HepG2 (cell line): ENCODE data around the gene MAFB. TPM values are rescaled to one million over a fixed set of nuclear protein-coding genes. Genes with fewer than 3 reads are reported as not detected.

Experiments used
- BCL6 ChIP-seq: IDR thresholded peaks from 2 replicates; pipeline ENCODE4 v1.6.1; 2016; ENCODE audit warnings: missing genetic modification reagents, missing compliant biosample characterization
- ELF1 ChIP-seq: sonication (generic); formaldehyde crosslinking; IDR thresholded peaks from 2 replicates; pipeline ENCODE4 v1.4.0; 2020; ENCODE audit warnings: missing genetic modification reagents
- ERF ChIP-seq: IDR thresholded peaks from 2 replicates; pipeline ENCODE4 v1.6.1; 2018; ENCODE audit warnings: missing biosample characterization, missing genetic modification reagents
- FOXO1 ChIP-seq: sonication (generic); formaldehyde crosslinking; IDR thresholded peaks from 2 replicates; pipeline ENCODE4 v1.4.0; 2020; ENCODE audit warnings: missing genetic modification reagents
- IKZF1 ChIP-seq: fragments of 450-650 bp; IDR thresholded peaks from 2 replicates; pipeline ENCODE4 v1.7.1; 2016
- KDM4B ChIP-seq: sonication (generic); formaldehyde crosslinking; IDR thresholded peaks from 2 replicates; pipeline ENCODE4 v1.4.0; 2020; ENCODE audit warnings: missing genetic modification reagents
- KLF11 ChIP-seq: IDR thresholded peaks from 2 replicates; pipeline ENCODE4 v1.6.1; 2016; ENCODE audit warnings: missing compliant biosample characterization
- KLF12 ChIP-seq: sonication (generic); formaldehyde crosslinking; IDR thresholded peaks from 2 replicates; pipeline ENCODE4 v1.4.0; 2020; ENCODE audit warnings: missing genetic modification reagents, borderline replicate concordance
- NCOA1 ChIP-seq: sonication (generic); formaldehyde crosslinking; IDR thresholded peaks from 2 replicates; pipeline ENCODE4 v1.9.0; 2021; ENCODE audit warnings: missing genetic modification reagents
- TAF1 ChIP-seq: sonication (generic); formaldehyde crosslinking; IDR thresholded peaks from 2 replicates; pipeline ENCODE4 v1.4.0; 2020; ENCODE audit warnings: missing genetic modification reagents
- THAP7 ChIP-seq: sonication (generic); formaldehyde crosslinking; IDR thresholded peaks from 2 replicates; pipeline ENCODE4 v1.8.1; 2023; ENCODE audit warnings: mild to moderate bottlenecking, missing genetic modification reagents
- WIZ ChIP-seq: sonication (generic); formaldehyde crosslinking; IDR thresholded peaks from 2 replicates; pipeline ENCODE4 v1.5.1; 2020; ENCODE audit warnings: mild to moderate bottlenecking, missing genetic modification reagents
- ZMAT3 ChIP-seq: sonication (generic); formaldehyde crosslinking; conservative IDR thresholded peaks from 2 replicates; pipeline ENCODE4 v1.7.0; 2021; ENCODE audit warnings: missing genetic modification reagents
- ZNF354B ChIP-seq: sonication (generic); formaldehyde crosslinking; IDR thresholded peaks from 2 replicates; pipeline ENCODE4 v1.8.0; 2022; ENCODE audit warnings: mild to moderate bottlenecking, missing genetic modification reagents
- ZNF431 ChIP-seq: sonication (generic); formaldehyde crosslinking; IDR thresholded peaks from 2 replicates; pipeline ENCODE4 v1.9.0; 2022; ENCODE audit warnings: missing genetic modification reagents, low read depth, mild to moderate bottlenecking, borderline replicate concordance
- ZNF496 ChIP-seq: sonication (generic); formaldehyde crosslinking; IDR thresholded peaks from 2 replicates; pipeline ENCODE4 v1.8.1; 2023; ENCODE audit warnings: mild to moderate bottlenecking, moderate library complexity, missing genetic modification reagents; ENCODE audit not compliant: insufficient replicate concordance
- ZNF614 ChIP-seq: IDR thresholded peaks from 2 replicates; pipeline ENCODE4 v1.6.1; 2018; ENCODE audit warnings: missing biosample characterization, missing genetic modification reagents, inconsistent platforms, borderline replicate concordance
- polyA plus RNA-seq, 8 experiments: library from polyadenylated mRNA; depleted of rRNA in 3 of 8; stranded (reverse) in 7 of 8; unstranded in 1 of 8; fragments of >200 nt; fragmentation: Illumina TruSeq in 4 of 8; extraction: Trizol in 4 of 8; gene quantifications; 2 replicates each; pipeline versions ENCODE4 v1.2.1 to v1.2.3, GENCODE V29; 2011 to 2016; ENCODE audit warnings: low read depth in 4 of 8, missing spikeins in 1 of 8, mixed read lengths in 1 of 8; ENCODE audit not compliant: insufficient read depth in 1 of 8
- total RNA-seq, 5 experiments: library from RNA; depleted of rRNA; stranded (reverse); fragments of >200 nt; fragmentation: Illumina TruSeq; extraction: Trizol; gene quantifications; 2 replicates each; pipeline ENCODE4 v1.2.3, GENCODE V29; 2016; ENCODE audit warnings: low read depth in 1 of 5
- TF ChIP-seq, protein P1 (sequence below), 2 experiments: fragments of 450-650 bp in 1 of 2; sonication (generic) in 1 of 2; formaldehyde crosslinking in 1 of 2; IDR thresholded peaks; 2 replicates each; pipeline versions ENCODE4 v1.6.1 to v1.8.0; 2016 to 2022; ENCODE audit warnings: antibody characterized with exemption in 1 of 2, mild to moderate bottlenecking in 1 of 2, missing genetic modification reagents in 1 of 2
- TF ChIP-seq, protein P2 (sequence below): sonication (generic); formaldehyde crosslinking; IDR thresholded peaks from 2 replicates; pipeline ENCODE4 v1.4.0; 2020; ENCODE audit warnings: mild to moderate bottlenecking, low read depth, missing genetic modification reagents

MAFB gene
- total and polyA plus RNA-seq, 2 of the 13 experiments (the other 11 are each of a cell fraction or from before 2014, with no cell fraction given): 0.08 to 0.11 TPM

DNA sequence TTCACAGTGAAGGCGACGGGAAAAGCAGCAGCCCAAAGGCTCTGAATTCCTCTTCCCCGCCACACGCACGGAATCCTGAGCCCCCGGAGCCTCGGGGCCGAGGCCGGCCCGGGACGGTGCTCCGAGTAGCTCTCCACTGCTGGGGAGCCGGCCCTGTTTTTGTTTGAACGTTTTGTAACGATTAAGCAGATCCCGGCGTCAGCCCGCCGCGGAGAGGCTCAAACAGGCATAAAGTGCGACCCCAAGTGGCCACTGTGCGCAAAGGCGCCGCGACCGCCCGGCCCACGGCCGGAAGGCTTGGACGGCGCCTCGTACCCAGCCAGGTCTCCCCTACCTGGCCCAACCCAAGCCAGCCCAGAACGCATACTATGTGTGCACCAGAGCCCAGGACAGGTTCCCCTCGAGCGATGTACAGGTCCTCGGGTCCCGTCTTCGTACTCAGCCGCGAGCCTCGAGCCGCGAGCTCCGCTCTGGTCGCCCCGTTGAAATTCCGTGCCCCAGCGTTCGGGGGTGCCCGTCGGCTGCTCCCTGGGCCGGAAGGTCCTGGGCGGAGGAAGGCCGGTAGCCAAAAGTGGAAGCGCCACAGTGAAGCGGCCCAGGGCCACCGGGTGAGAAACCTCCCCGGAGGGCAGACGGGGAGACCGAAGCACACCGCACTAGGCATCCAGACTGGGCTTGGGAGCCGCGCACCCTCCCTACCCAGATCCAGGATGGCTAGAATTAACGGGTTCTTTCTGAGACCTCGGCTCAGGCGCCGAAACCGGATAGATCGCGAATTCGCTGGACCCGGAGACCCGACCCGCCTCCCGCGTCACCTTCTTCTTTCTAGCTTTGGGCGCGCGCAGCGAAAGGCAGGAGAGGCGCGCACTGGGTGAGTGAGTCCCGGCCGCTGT lies 1.2 kb upstream of the MAFB start (continued):
- TF ChIP-seq, protein P1, sequence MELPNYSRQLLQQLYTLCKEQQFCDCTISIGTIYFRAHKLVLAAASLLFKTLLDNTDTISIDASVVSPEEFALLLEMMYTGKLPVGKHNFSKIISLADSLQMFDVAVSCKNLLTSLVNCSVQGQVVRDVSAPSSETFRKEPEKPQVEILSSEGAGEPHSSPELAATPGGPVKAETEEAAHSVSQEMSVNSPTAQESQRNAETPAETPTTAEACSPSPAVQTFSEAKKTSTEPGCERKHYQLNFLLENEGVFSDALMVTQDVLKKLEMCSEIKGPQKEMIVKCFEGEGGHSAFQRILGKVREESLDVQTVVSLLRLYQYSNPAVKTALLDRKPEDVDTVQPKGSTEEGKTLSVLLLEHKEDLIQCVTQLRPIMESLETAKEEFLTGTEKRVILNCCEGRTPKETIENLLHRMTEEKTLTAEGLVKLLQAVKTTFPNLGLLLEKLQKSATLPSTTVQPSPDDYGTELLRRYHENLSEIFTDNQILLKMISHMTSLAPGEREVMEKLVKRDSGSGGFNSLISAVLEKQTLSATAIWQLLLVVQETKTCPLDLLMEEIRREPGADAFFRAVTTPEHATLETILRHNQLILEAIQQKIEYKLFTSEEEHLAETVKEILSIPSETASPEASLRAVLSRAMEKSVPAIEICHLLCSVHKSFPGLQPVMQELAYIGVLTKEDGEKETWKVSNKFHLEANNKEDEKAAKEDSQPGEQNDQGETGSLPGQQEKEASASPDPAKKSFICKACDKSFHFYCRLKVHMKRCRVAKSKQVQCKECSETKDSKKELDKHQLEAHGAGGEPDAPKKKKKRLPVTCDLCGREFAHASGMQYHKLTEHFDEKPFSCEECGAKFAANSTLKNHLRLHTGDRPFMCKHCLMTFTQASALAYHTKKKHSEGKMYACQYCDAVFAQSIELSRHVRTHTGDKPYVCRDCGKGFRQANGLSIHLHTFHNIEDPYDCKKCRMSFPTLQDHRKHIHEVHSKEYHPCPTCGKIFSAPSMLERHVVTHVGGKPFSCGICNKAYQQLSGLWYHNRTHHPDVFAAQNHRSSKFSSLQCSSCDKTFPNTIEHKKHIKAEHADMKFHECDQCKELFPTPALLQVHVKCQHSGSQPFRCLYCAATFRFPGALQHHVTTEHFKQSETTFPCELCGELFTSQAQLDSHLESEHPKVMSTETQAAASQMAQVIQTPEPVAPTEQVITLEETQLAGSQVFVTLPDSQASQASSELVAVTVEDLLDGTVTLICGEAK (IDR thresholded peaks at IDR 0.05): no peak
- TF ChIP-seq, protein P1 (CRISPR knock-in tag; IDR thresholded peaks at IDR 0.05): no peak
- TF ChIP-seq THAP7 (CRISPR knock-in tag) (0 out of 2 replicates have a peak, but pooled peaks have one; percentile 52), ERF (CRISPR knock-in tag) (no peak), ELF1 (CRISPR knock-in tag) (0 out of 2 replicates have a peak, but pooled peaks have one; percentile 20), KLF12 (CRISPR knock-in tag) (no peak), BCL6 (CRISPR knock-in tag) (peak; percentile 24; the same call in 1 of the 2 replicates), NCOA1 (CRISPR knock-in tag) (peak; percentile 66; the same call in 1 of the 2 replicates), FOXO1 (peak; percentile 31), ZNF496 (CRISPR knock-in tag) (no peak), ZNF431 (CRISPR knock-in tag) (no peak; the same call in 1 of the 2 replicates), KLF11 (CRISPR knock-in tag) (no peak), ZNF614 (CRISPR knock-in tag) (no peak; the same call in 1 of the 2 replicates), ZNF354B (CRISPR knock-in tag) (peak; percentile 69; the same call in 1 of the 2 replicates), ZMAT3 (CRISPR knock-in tag) (peak; percentile 56; the same call in 1 of the 2 replicates), WIZ (CRISPR knock-in tag) (peak; percentile 54; the same call in 1 of the 2 replicates), KDM4B (CRISPR knock-in tag) (0 out of 2 replicates have a peak, but pooled peaks have one; percentile 54), TAF1 (CRISPR knock-in tag) (no peak), IKZF1 (no peak)
- TF ChIP-seq, protein P2, sequence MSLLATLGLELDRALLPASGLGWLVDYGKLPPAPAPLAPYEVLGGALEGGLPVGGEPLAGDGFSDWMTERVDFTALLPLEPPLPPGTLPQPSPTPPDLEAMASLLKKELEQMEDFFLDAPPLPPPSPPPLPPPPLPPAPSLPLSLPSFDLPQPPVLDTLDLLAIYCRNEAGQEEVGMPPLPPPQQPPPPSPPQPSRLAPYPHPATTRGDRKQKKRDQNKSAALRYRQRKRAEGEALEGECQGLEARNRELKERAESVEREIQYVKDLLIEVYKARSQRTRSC: no peak
